Stomach (tissue), 9 donors: Measurements from ENCODE around the gene ASCL2. TPM values are rescaled to one million over a fixed set of nuclear protein-coding genes. Genes with fewer than 3 reads are reported as not detected.

Experiments
- DNase-seq, 2 donors: peaks; one replicate each; pipeline versions ENCODE4 v3.0.0 to v3.0.0-alpha.2; 2013 to 2019
- H3K27ac ChIP-seq, 5 donors: fragments of 200-600 bp in 4 of 5; sonication (generic) in 4 of 5; one replicate each; pipeline ENCODE4 v1.5.1; 2013 to 2019; ENCODE audit warnings: mild to moderate bottlenecking in 1 of 5, moderate library complexity in 1 of 5
- H3K27me3 ChIP-seq, 3 donors: fragments of 200-600 bp; sonication (generic); one replicate each; pipeline ENCODE4 v1.5.1; 2017 to 2019; ENCODE audit warnings: mixed run types in 1 of 3
- H3K36me3 ChIP-seq, 4 donors: fragments of 200-600 bp; sonication (generic); 1 replicate in 3 of 4; 2 replicates in 1 of 4; pipeline ENCODE4 v1.5.1; 2016 to 2019
- H3K4me1 ChIP-seq, 4 donors: fragments of 200-600 bp; sonication (generic); one replicate each; pipeline ENCODE4 v1.5.1; 2016 to 2019
- H3K4me3 ChIP-seq, 4 donors: fragments of 200-600 bp; sonication (generic) in 3 of 4; one replicate each; pipeline ENCODE4 v1.5.1; 2016 to 2019; ENCODE audit warnings: mild to moderate bottlenecking in 1 of 4
- H3K9me3 ChIP-seq, 4 donors: fragments of 200-600 bp; sonication (generic); one replicate each; pipeline ENCODE4 v1.5.1; 2016 to 2019
- EP300 ChIP-seq: sonication (generic); formaldehyde crosslinking; IDR thresholded peaks from one replicate; pipeline ENCODE4 v1.6.1; 2017; ENCODE audit warnings: antibody characterized with exemption
- POLR2A ChIP-seq, 4 donors: fragments of 450-650 bp; IDR thresholded peaks; one replicate each; pipeline ENCODE4 v1.6.1; 2016; ENCODE audit warnings: antibody characterized with exemption in 4 of 4, control low read depth in 2 of 4, mild to moderate bottlenecking in 1 of 4, moderate library complexity in 1 of 4
- POLR2AphosphoS5 ChIP-seq, 3 donors: sonication (generic); formaldehyde crosslinking; IDR thresholded peaks; one replicate each; pipeline ENCODE4 v1.6.1; 2016; ENCODE audit warnings: antibody characterized with exemption in 3 of 3
- WGBS, 5 donors: extraction: QIAGEN DNeasy Blood & Tissue Kit in 3 of 5; methylation state at CpG; one replicate each; pipeline versions ENCODE4 v1.1.5 to v1.1.7; 2013 to 2018; 5-methylcytosine and 5-hydroxymethylcytosine counted together
- intact Hi-C: fragments of 100-400 bp; cut with DNase I; formaldehyde crosslinking; loops from one replicate; pipeline ENCODE4 v1.15.1; 2023; ENCODE audit warnings: low total_unique reads
- polyA plus RNA-seq, 3 donors: library from polyadenylated mRNA; stranded (reverse); fragments of 200-250 nt; gene quantifications; one replicate each; pipeline ENCODE4 v1.2.3, GENCODE V29; 2013
- total RNA-seq, 5 donors: library from RNA; depleted of rRNA; stranded (reverse); fragments of >200 nt; gene quantifications; one replicate each; pipeline versions ENCODE4 v1.1.0 to v1.2.3, GENCODE V29; 2014 to 2016
- TF ChIP-seq, protein P1 (sequence below), 7 experiments: fragments of 450-650 bp in 4 of 7; fragments of 200-600 bp in 3 of 7; sonication (generic) in 3 of 7; IDR thresholded peaks; one replicate each; pipeline ENCODE4 v1.5.1; 2016 to 2019; ENCODE audit warnings: antibody characterized with exemption in 7 of 7, control low read depth in 2 of 7, mild to moderate bottlenecking in 1 of 7
- donor health status: healthy with polysubstance abuse.
- donor health status: Bipolar disorder and iron deficiency.
- donor health status: healthy.

The ASCL2 gene
- total and polyA plus RNA-seq, 8 donors = 0.81 to 6.3 (median 2.2) TPM; not detected in 4

DNA sequence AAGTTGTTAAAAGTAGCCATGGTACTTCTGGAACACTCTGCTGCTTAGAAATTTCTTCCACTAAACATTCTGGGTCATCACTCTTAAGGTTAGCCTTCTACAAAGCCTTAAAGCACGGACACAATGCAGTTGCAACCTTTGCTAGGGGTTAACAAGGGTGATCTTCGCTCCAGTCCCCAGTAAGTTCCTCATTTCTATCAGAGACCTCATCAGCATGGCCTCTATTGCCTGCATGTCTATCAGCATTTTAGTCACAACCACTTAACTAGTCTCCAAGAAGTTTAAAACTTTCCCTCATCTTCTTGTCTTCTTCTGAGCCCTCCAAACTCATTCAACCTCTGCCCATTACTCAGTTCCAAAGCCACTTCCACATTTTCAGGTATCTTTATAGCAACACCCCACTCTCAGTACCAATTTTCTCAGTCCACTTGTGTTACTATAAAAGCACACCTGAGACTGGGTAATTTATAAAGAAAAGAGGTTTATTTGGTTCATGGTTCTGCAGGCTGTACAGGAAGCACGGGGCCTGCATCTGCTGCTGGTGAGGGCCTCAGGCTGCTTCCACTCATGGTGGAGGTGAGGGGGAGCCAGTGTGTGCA lies 50.1 kb downstream of the ASCL2 start:
- Histone ChIP-seq H3K4me3 (no peak overlapping the region), H3K4me1 (no peaks in the 10 kb centered on the region), H3K27ac (no peak overlapping the region), H3K9me3 (peaks cover 0 to 18% (median 3%) of the 10 kb centered on the region in 4 donors), H3K36me3 (no peaks in the 10 kb centered on the region), H3K27me3 (peaks cover 0 to 17% (median 0%) of the 10 kb centered on the region in 3 donors)
- TF ChIP-seq POLR2AphosphoS5 (IDR thresholded peaks at IDR 0.05) (no peak), EP300 (no peak), POLR2A (IDR thresholded peaks at IDR 0.05) (no peak)
- TF ChIP-seq, protein P1, sequence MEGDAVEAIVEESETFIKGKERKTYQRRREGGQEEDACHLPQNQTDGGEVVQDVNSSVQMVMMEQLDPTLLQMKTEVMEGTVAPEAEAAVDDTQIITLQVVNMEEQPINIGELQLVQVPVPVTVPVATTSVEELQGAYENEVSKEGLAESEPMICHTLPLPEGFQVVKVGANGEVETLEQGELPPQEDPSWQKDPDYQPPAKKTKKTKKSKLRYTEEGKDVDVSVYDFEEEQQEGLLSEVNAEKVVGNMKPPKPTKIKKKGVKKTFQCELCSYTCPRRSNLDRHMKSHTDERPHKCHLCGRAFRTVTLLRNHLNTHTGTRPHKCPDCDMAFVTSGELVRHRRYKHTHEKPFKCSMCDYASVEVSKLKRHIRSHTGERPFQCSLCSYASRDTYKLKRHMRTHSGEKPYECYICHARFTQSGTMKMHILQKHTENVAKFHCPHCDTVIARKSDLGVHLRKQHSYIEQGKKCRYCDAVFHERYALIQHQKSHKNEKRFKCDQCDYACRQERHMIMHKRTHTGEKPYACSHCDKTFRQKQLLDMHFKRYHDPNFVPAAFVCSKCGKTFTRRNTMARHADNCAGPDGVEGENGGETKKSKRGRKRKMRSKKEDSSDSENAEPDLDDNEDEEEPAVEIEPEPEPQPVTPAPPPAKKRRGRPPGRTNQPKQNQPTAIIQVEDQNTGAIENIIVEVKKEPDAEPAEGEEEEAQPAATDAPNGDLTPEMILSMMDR (IDR thresholded peaks at IDR 0.05) = no peak
- DNase-seq = no peak
- WGBS, 5 donors = 75 to 87% (median 84%) methylated on average over 3 of the region's 3 CpGs
- intact Hi-C loops = no loop called here

DNA sequence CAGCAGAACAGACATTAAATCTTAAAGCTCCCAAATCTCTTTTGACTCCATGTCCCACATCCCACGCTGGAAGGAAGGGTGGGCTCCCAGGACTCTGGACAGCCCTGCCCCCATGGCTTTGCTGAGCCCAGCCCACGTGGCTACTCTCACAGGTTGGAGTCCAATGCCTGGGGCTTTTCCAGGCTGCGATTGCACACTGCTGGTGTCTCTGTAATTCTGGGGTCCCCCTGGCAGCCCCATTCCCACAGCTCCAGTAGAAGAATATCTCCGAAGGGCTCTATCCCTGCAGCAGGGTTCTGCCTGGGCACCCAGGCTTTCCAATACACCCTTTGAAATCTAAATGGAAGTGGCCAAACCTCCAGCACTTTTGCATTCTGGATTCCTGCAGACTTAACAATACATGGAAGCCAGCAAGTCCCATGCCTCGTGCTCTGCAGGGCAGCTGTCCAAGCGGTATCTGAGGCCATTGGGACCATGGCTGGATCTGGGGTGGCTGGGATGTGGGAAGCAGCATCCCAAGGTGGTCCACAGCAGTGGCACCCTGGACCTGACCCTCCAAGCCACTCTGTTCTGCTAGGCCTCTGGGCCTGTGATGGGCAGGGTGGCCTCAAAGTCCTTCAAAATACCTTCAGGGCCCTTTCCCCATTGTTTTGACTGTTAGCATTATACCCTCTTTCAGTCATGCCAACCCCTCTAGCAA lies 50.9 kb downstream of the ASCL2 start:
- H3K4me1 ChIP-seq = no peaks in the 10 kb centered on the region
- H3K9me3 ChIP-seq = peaks cover 0 to 11% (median 3%) of the 10 kb centered on the region in 4 donors
- DNase-seq = no peak
- no peak overlapping the region for H3K4me3 ChIP-seq
- no peaks in the 10 kb centered on the region for H3K36me3 ChIP-seq
- 72 to 88% (median 85%) methylated on average over 4 to 6 of the region's 6 CpGs for WGBS, 5 donors
- H3K27me3 ChIP-seq = peaks cover 0 to 17% (median 0%) of the 10 kb centered on the region in 3 donors
- intact Hi-C loops = no loop called here
- TF ChIP-seq, protein P1 (IDR thresholded peaks at IDR 0.05) = no peak
- no peak for TF ChIP-seq POLR2A (IDR thresholded peaks at IDR 0.05)
- no peak for TF ChIP-seq POLR2AphosphoS5 (IDR thresholded peaks at IDR 0.05)
- TF ChIP-seq EP300 = no peak
- no peak overlapping the region for H3K27ac ChIP-seq

Other genes starting within 250 kb of the ASCL2 start
- 100 to 1,000 TPM in 1 of 5 donors, 10 to 100 TPM in 3, 1 to 10 TPM in 1; 5.2 to 164 (median 29.2) TPM for gene IGF2, start 131.2 kb downstream of the ASCL2 start, total RNA-seq
- 1 to 10 TPM; 3.8 to 9.6 (median 5.2) TPM for gene IGF2, start 131.2 kb downstream of the ASCL2 start, polyA plus RNA-seq
- gene INS, start 109.4 kb downstream of the ASCL2 start, total RNA-seq = not detected
- gene INS, start 109.4 kb downstream of the ASCL2 start, polyA plus RNA-seq = 10 to 100 TPM in 1 of 3 donors, 1 to 10 TPM in 1, not detected in 1; 7.2 to 37.6 TPM
- gene TH, start 98.8 kb downstream of the ASCL2 start, total RNA-seq = not detected
- gene TH, start 98.8 kb downstream of the ASCL2 start, polyA plus RNA-seq = 1 to 10 TPM in 1 of 3 donors, under 1 TPM in 1, not detected in 1; 0.13 to 1.7 TPM
- 1 to 10 TPM in 1 of 5 donors, under 1 TPM in 2, not detected in 2; 0.72 to 1.3 (median 0.92) TPM for gene C11orf21, start 31.3 kb upstream of the ASCL2 start, total RNA-seq
- gene C11orf21, start 31.3 kb upstream of the ASCL2 start, polyA plus RNA-seq = 1 to 10 TPM in 1 of 3 donors, under 1 TPM in 2; 0.61 to 1.8 (median 0.63) TPM
- gene TSPAN32, start 31.4 kb upstream of the ASCL2 start, total RNA-seq = 1 to 10 TPM in 1 of 5 donors, not detected in 4; 1.5 TPM
- 1 to 10 TPM; 1.1 to 9.0 (median 3.1) TPM for gene TSPAN32, start 31.4 kb upstream of the ASCL2 start, polyA plus RNA-seq
- gene CD81, start 106.7 kb upstream of the ASCL2 start, total RNA-seq = 100 to 1,000 TPM; 218 to 263 (median 227) TPM
- 100 to 1,000 TPM in 2 of 3 donors, 10 to 100 TPM in 1; 95.0 to 327 (median 120) TPM for gene CD81, start 106.7 kb upstream of the ASCL2 start, polyA plus RNA-seq
- 100 to 1,000 TPM in 1 of 5 donors, 10 to 100 TPM in 3, 1 to 10 TPM in 1; 9.4 to 147 (median 44.2) TPM for gene TSSC4, start 130.2 kb upstream of the ASCL2 start, total RNA-seq
- 10 to 100 TPM; 51.5 to 65.3 (median 54.9) TPM for gene TSSC4, start 130.2 kb upstream of the ASCL2 start, polyA plus RNA-seq
- gene TRPM5, start 173.9 kb upstream of the ASCL2 start, total RNA-seq = 10 to 100 TPM in 1 of 5 donors, under 1 TPM in 3, not detected in 1; 0.43 to 11.6 (median 0.50) TPM
- under 1 TPM; 0.15 to 0.61 (median 0.31) TPM for gene TRPM5, start 173.9 kb upstream of the ASCL2 start, polyA plus RNA-seq
- gene KCNQ1, start 174.4 kb upstream of the ASCL2 start, total RNA-seq = 100 to 1,000 TPM in 1 of 5 donors, 10 to 100 TPM in 4; 12.1 to 155 (median 75.9) TPM
- gene KCNQ1, start 174.4 kb upstream of the ASCL2 start, polyA plus RNA-seq = 10 to 100 TPM; 29.3 to 55.8 (median 42.2) TPM